Ovary (tissue), 3 donors: ENCODE data around the gene GNA14.

Experiments
- CTCF ChIP-seq, 3 donors: fragments of 450-650 bp in 2 of 3; fragments of 200-600 bp in 1 of 3; IDR thresholded peaks; one replicate each; pipeline versions ENCODE4 v1.5.1 to v1.8.0; 2016 to 2022; ENCODE audit warnings: antibody characterized with exemption in 3 of 3, mild to moderate bottlenecking in 1 of 3
- EP300 ChIP-seq: sonication (generic); formaldehyde crosslinking; IDR thresholded peaks from one replicate; pipeline ENCODE4 v1.6.1; 2017; ENCODE audit warnings: antibody characterized with exemption
- POLR2A ChIP-seq: fragments of 450-650 bp; IDR thresholded peaks from one replicate; pipeline ENCODE4 v1.6.1; 2017; ENCODE audit warnings: antibody characterized with exemption, mild to moderate bottlenecking, moderate library complexity
- donor health status: DM: no; HTN: no; CAD: no.

DNA sequence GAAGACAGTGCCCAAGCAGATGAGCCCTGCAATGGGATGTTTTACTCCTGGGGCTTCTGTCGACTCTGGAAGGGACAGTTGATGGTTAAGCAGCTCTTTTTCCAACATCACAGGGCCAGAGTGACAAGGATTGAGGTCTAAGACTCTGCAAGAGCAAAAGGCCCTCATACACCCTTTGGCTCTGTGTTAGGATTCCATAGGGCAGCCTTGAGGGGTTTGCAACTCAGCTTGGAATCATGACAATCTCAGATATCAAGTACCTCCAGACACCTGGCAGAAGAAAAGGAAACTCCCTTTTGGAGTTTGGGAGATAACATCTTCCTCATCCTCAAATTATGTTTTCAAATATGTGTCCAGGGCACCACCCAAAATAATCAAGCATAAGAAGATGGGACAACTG, 205.7 kb downstream of the GNA14 start:
- TF ChIP-seq CTCF (IDR thresholded peaks at IDR 0.05) = no peak
- TF ChIP-seq POLR2A = no peak
- no peak for TF ChIP-seq EP300
